ENCODE data around the gene NEDD4. TPM values are rescaled to one million over a fixed set of nuclear protein-coding genes. Genes with fewer than 3 reads are reported as not detected.

Gene NEDD4
- total and polyA plus RNA-seq, 10 of the 15 experiments (the other 5 are each of a cell fraction or from before 2014, with no cell fraction given): 1.3 to 7.7 (median 4.4) TPM

DNA sequence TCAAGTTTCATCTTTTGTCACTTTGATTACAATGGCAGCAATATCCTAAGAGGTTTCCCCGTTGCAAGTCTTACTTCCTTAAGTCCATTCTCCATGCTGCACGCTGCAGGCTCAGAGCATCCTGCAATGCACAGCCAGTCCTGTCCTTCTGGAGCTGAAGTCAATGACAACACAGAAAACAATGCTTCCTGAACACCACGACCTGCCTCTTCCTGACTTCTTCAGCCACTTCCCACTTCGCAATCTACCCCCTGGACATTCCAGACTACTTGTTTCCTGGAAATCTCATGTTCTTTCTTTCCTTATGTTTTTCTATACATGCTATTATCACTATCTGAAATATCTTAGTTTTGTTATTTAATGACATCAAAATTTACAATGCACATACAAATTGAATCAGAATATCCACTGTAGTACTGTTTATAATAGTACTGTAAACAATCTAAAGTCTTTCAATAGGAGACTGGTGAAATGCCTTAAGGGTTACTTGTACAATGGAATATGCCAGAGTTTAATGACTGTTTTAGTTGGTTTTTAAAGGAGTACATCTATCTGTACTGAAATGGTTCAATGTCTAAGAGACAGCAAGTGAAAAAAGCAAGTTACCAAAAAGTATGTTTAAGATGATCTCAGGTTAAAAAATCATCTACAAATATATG is 136.8 kb downstream of the NEDD4 start:
- DNase-seq (ENCODE audit: low read depth, low spot score): no peak
- Histone ChIP-seq H3K9me3 (replicated peaks; ENCODE audit: control insufficient read depth, insufficient read depth, low read length) (no peaks in the 10 kb centered on the region), H3K36me3 (ENCODE audit: control insufficient read depth in 2 of 2, insufficient read depth in 2 of 2, low read length in 1 of 2) (peaks cover 0 to 4% of the 10 kb centered on the region in 2 experiments; a peak in 2 of 4 replicates), H3K79me2 (ENCODE audit: control insufficient read depth, insufficient read depth, low read length) (no peaks in the 10 kb centered on the region), H3K4me3 (no peak overlapping the region), H3K27ac (ENCODE audit: control insufficient read depth, insufficient read depth) (no peak overlapping the region), H3K27me3 (replicated peaks in 1 of 2; ENCODE audit: control insufficient read depth in 2 of 2, insufficient read depth in 2 of 2, low read length in 1 of 2) (no peaks in the 10 kb centered on the region), H3K4me2 (ENCODE audit: control insufficient read depth, insufficient read depth) (no peak overlapping the region), H2AFZ (ENCODE audit: control insufficient read depth, low read depth, low read length) (no peak overlapping the region), H3K9ac (ENCODE audit: control insufficient read depth, insufficient read depth, low read length) (no peak overlapping the region), H3K4me1 (ENCODE audit: control insufficient read depth, insufficient read depth, low read length) (no peaks in the 10 kb centered on the region), H4K20me1 (ENCODE audit: control insufficient read depth, insufficient read depth) (no peaks in the 10 kb centered on the region)
- in situ Hi-C loops (cut with MboI) (no loop called here), intact Hi-C loops (cut with micrococcal nuclease; ENCODE audit: unreplicated experiment) (no loop called here)
- no peak for FAIRE-seq
- CTCF ChIA-PET: no interaction called here
- no peak for ATAC-seq
- SMC1A ChIA-PET (ENCODE audit: uncharacterized antibody, unreplicated experiment): no interaction called here
- WGBS (ENCODE audit: insufficient coverage, insufficient replicate concordance, low lambda C conversion rate, missing lambda C conversion rate): 74% methylated on average over 4 of the region's 4 CpGs
- BruUV-seq (replicated peaks): no TSS peak
- TF ChIP-seq SREBF2 (IDR thresholded peaks at IDR 0.05; ENCODE audit: low read length): no peak
- no peak for TF ChIP-seq ESRRA (IDR thresholded peaks at IDR 0.05; ENCODE audit: low read length)
- TF ChIP-seq BCL11A (IDR thresholded peaks at IDR 0.05; ENCODE audit: low read depth, low read length): no peak
- TF ChIP-seq GABPA (IDR thresholded peaks at IDR 0.05; ENCODE audit: low read depth): no peak
- TF ChIP-seq TAF1 (IDR thresholded peaks at IDR 0.05; ENCODE audit: borderline replicate concordance, low read depth, low read length): no peak
- no peak for TF ChIP-seq MAX (IDR thresholded peaks at IDR 0.05; ENCODE audit: low read depth, low read length)
- RAD21 ChIA-PET (ENCODE audit: unreplicated experiment): no interaction called here
- POLR2A ChIA-PET: no interaction called here

- Histone ChIP-seq H3K4me1 (ENCODE audit: control insufficient read depth, insufficient read depth, low read length) (no peaks in the 10 kb centered on the region), H3K9me3 (replicated peaks; ENCODE audit: control insufficient read depth, insufficient read depth, low read length) (no peaks in the 10 kb centered on the region), H3K79me2 (ENCODE audit: control insufficient read depth, insufficient read depth, low read length) (no peaks in the 10 kb centered on the region), H3K36me3 (ENCODE audit: control insufficient read depth in 2 of 2, insufficient read depth in 2 of 2, low read length in 1 of 2) (no peaks in the 10 kb centered on the region; a peak in 1 of 4 replicates), H3K27ac (ENCODE audit: control insufficient read depth, insufficient read depth) (no peak overlapping the region), H3K27me3 (replicated peaks in 1 of 2; ENCODE audit: control insufficient read depth in 2 of 2, insufficient read depth in 2 of 2, low read length in 1 of 2) (no peaks in the 10 kb centered on the region), H2AFZ (ENCODE audit: control insufficient read depth, low read depth, low read length) (no peak overlapping the region), H3K4me2 (ENCODE audit: control insufficient read depth, insufficient read depth) (no peak overlapping the region), H4K20me1 (ENCODE audit: control insufficient read depth, insufficient read depth) (no peaks in the 10 kb centered on the region), H3K9ac (ENCODE audit: control insufficient read depth, insufficient read depth, low read length) (no peak overlapping the region), H3K4me3 (no peak overlapping the region)
- ChIA-PET CTCF (interaction anchor here (1.3 kb wide), 1 partner anchor 202 kb away, joined by 3 read pairs; no protein-coding TSS in a partner anchor), POLR2A (no interaction called here), SMC1A (ENCODE audit: uncharacterized antibody, unreplicated experiment) (interaction anchor here (0.7 kb wide), 1 partner anchor 10 kb away, joined by 3 read pairs; no protein-coding TSS in a partner anchor), RAD21 (ENCODE audit: unreplicated experiment) (no interaction called here)
- ATAC-seq: no peak
- 57% methylated on average over 4 of the region's 4 CpGs for WGBS (ENCODE audit: insufficient coverage, insufficient replicate concordance, low lambda C conversion rate, missing lambda C conversion rate)
- no peak for FAIRE-seq
- intact Hi-C loops (cut with micrococcal nuclease; ENCODE audit: unreplicated experiment) (no loop called here), in situ Hi-C loops (cut with MboI) (no loop called here)
- BruUV-seq (replicated peaks): no TSS peak
- no peak for DNase-seq (ENCODE audit: low read depth, low spot score)
- TF ChIP-seq MAX (IDR thresholded peaks at IDR 0.05; ENCODE audit: low read depth, low read length): no peak
- no peak for TF ChIP-seq RAD51 (IDR thresholded peaks at IDR 0.05)
- no peak for TF ChIP-seq CHD4 (IDR thresholded peaks at IDR 0.05)
- TF ChIP-seq TCF3 (IDR thresholded peaks at IDR 0.05; ENCODE audit: borderline replicate concordance, insufficient read depth, low read depth, low read length): no peak
- TF ChIP-seq, protein P1, sequence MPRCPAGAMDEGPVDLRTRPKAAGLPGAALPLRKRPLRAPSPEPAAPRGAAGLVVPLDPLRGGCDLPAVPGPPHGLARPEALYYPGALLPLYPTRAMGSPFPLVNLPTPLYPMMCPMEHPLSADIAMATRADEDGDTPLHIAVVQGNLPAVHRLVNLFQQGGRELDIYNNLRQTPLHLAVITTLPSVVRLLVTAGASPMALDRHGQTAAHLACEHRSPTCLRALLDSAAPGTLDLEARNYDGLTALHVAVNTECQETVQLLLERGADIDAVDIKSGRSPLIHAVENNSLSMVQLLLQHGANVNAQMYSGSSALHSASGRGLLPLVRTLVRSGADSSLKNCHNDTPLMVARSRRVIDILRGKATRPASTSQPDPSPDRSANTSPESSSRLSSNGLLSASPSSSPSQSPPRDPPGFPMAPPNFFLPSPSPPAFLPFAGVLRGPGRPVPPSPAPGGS (IDR thresholded peaks at IDR 0.05; ENCODE audit: borderline replicate concordance, insufficient read depth, low read depth, low read length, poor library complexity, severe bottlenecking): no peak
- no peak for TF ChIP-seq POU2F2 (IDR thresholded peaks at IDR 0.05; ENCODE audit: borderline replicate concordance, low read depth, low read length)
- no peak for TF ChIP-seq ZNF217 (IDR thresholded peaks at IDR 0.05)
- no peak for TF ChIP-seq CEBPB (IDR thresholded peaks at IDR 0.05; ENCODE audit: borderline replicate concordance in 1 of 2, low read depth in 2 of 2, low read length in 2 of 2)
- no peak for TF ChIP-seq WRNIP1 (IDR thresholded peaks at IDR 0.05; ENCODE audit: borderline replicate concordance, low read depth, low read length)
- TF ChIP-seq HSF1 (IDR thresholded peaks at IDR 0.05; ENCODE audit: low read depth, low read length): no peak
Observed at GRCh38 chr15:55853134-55853533, 140.3 kb downstream of the NEDD4 start.

Measured in GM12878 (cell line).